HEK293 (cell line): ENCODE data around the gene QRFPR.

Experiments
- CTCF ChIA-PET: fragments of 350-600 bp; formaldehyde crosslinking; extraction: SDS; loops from one replicate; lab custom pipeline; 2021; ENCODE audit warnings: antibody characterized with exemption; lab: Yijun Ruan, JAX
- POLR2A ChIA-PET: fragments of 300-600 bp; formaldehyde crosslinking; extraction: SDS; loops from one replicate; lab custom pipeline; 2020; ENCODE audit warnings: antibody characterized with exemption, inconsistent platforms; lab: Yijun Ruan, JAX
- H3K27ac ChIP-seq: fragments of 200-500 bp; sonication (Bioruptor generic); 2 replicates; pipeline ENCODE4 v1.5.1; 2014; ENCODE audit warnings: low read depth, low read length, control low read depth, inconsistent platforms; ENCODE audit errors: extremely low read depth
- H3K36me3 ChIP-seq, 2 experiments: fragments of 200-500 bp in 1 of 2; sonication (Bioruptor generic) in 1 of 2; 1 replicate in 1 of 2; 2 replicates in 1 of 2; pipeline ENCODE4 v1.5.1; 2014 to 2017; ENCODE audit warnings: inconsistent platforms in 2 of 2, low read length in 2 of 2; ENCODE audit not compliant: control insufficient read depth in 2 of 2, insufficient read depth in 1 of 2
- H3K4me1 ChIP-seq: fragments of 200-500 bp; sonication (Bioruptor generic); 2 replicates; pipeline ENCODE4 v1.5.1; 2014; ENCODE audit warnings: mild to moderate bottlenecking, low read length, inconsistent platforms; ENCODE audit not compliant: control insufficient read depth, insufficient read depth
- H3K4me3 ChIP-seq: 2 replicates; pipeline ENCODE4 v1.5.1; 2011; ENCODE audit warnings: low read depth, mild to moderate bottlenecking, control low read depth, low read length, moderate library complexity
- H3K9me3 ChIP-seq: fragments of 200-500 bp; sonication (Bioruptor generic); 2 replicates; pipeline ENCODE4 v1.5.1; 2014; ENCODE audit warnings: low read depth, low read length, inconsistent platforms; ENCODE audit not compliant: control insufficient read depth, insufficient read depth
- GLI2 ChIP-seq: fragments of 450-650 bp; formaldehyde crosslinking; IDR thresholded peaks from 2 replicates; pipeline ENCODE4; 2017; ENCODE audit warnings: missing biosample characterization, missing genetic modification characterization, low read depth, borderline replicate concordance
- OSR2 ChIP-seq: fragments of 450-650 bp; formaldehyde crosslinking; IDR thresholded peaks from 2 replicates; pipeline ENCODE4 v1.5.1; 2016; ENCODE audit warnings: missing biosample characterization, missing genetic modification characterization
- PRDM2 ChIP-seq: fragments of 450-650 bp; formaldehyde crosslinking; IDR thresholded peaks from 2 replicates; pipeline ENCODE4 v1.5.1; 2016; ENCODE audit warnings: missing biosample characterization, missing genetic modification characterization, borderline replicate concordance
- SCRT2 ChIP-seq: fragments of 450-650 bp; formaldehyde crosslinking; IDR thresholded peaks from 2 replicates; pipeline ENCODE4 v1.5.1; 2016; ENCODE audit warnings: missing biosample characterization, missing genetic modification characterization
- WT1 ChIP-seq: fragments of 450-650 bp; formaldehyde crosslinking; IDR thresholded peaks from 2 replicates; pipeline ENCODE4 v1.5.1; 2016; ENCODE audit warnings: missing biosample characterization, missing genetic modification characterization
- ZIC2 ChIP-seq: fragments of 450-650 bp; formaldehyde crosslinking; IDR thresholded peaks from 2 replicates; pipeline ENCODE4 v1.5.1; 2016; ENCODE audit warnings: missing biosample characterization, missing genetic modification characterization
- ZNF114 ChIP-seq: fragments of 450-650 bp; formaldehyde crosslinking; IDR thresholded peaks from 2 replicates; pipeline ENCODE4 v1.5.0; 2017; ENCODE audit warnings: missing biosample characterization, missing genetic modification characterization
- ZNF248 ChIP-seq: fragments of 450-650 bp; formaldehyde crosslinking; IDR thresholded peaks from 2 replicates; pipeline ENCODE4 v1.5.1; 2017; ENCODE audit warnings: missing biosample characterization, missing genetic modification characterization
- ZNF416 ChIP-seq: fragments of 450-650 bp; formaldehyde crosslinking; IDR thresholded peaks from 2 replicates; pipeline ENCODE4 v1.5.1; 2016; ENCODE audit warnings: missing biosample characterization, missing genetic modification characterization
- ZNF501 ChIP-seq: fragments of 450-650 bp; formaldehyde crosslinking; IDR thresholded peaks from 2 replicates; pipeline ENCODE4 v1.5.1; 2016; ENCODE audit warnings: missing biosample characterization, missing genetic modification characterization
- ZNF580 ChIP-seq: fragments of 450-650 bp; formaldehyde crosslinking; IDR thresholded peaks from 2 replicates; pipeline ENCODE4 v1.5.1; 2016; ENCODE audit warnings: missing biosample characterization, missing genetic modification characterization
- ZNF768 ChIP-seq: fragments of 450-650 bp; formaldehyde crosslinking; IDR thresholded peaks from 2 replicates; pipeline ENCODE4 v1.5.1; 2018; ENCODE audit warnings: missing biosample characterization, mild to moderate bottlenecking, missing genetic modification characterization
- TF ChIP-seq, protein P1 (sequence below): fragments of 450-650 bp; formaldehyde crosslinking; IDR thresholded peaks from 2 replicates; pipeline ENCODE4 v1.5.1; 2016; ENCODE audit warnings: missing biosample characterization, missing genetic modification characterization
- TF ChIP-seq, protein P2 (sequence below): fragments of 450-650 bp; formaldehyde crosslinking; IDR thresholded peaks from 2 replicates; pipeline ENCODE4 v1.5.1; 2016; ENCODE audit warnings: missing biosample characterization, missing genetic modification characterization
- TF ChIP-seq, protein P3 (sequence below): fragments of 450-650 bp; formaldehyde crosslinking; IDR thresholded peaks from 2 replicates; pipeline ENCODE4 v1.5.1; 2017; ENCODE audit warnings: missing biosample characterization, missing genetic modification characterization

The QRFPR gene

DNA sequence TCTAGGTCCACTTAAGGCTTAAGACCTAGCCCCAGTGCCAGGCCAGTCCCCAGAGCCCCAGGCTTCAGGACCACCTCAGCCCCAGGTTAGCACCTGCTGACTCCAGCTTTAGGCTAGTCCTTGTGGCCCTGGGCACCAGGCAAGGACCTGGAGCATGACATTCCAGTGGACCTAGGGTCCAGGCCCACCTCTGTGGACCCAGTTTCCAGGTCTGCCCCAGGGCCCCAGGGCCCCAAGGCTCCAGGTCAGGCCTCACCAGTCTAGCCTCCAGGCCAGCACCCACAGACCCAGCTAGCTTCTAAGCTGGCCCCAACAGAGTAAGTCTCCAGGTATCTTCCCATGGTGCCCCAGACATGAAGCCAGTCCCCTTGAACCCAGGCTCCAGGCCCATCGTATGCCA, 97.5 kb downstream of the QRFPR start:
- CTCF ChIA-PET = interaction anchor here (0.6 to 1.0 kb wide), 2 partner anchors 24 to 453 kb away, joined by 3 to 5 read pairs; no protein-coding TSS in a partner anchor

More for the DNA sequence above, 97.5 kb downstream of the QRFPR start:
- TF ChIP-seq, protein P1, sequence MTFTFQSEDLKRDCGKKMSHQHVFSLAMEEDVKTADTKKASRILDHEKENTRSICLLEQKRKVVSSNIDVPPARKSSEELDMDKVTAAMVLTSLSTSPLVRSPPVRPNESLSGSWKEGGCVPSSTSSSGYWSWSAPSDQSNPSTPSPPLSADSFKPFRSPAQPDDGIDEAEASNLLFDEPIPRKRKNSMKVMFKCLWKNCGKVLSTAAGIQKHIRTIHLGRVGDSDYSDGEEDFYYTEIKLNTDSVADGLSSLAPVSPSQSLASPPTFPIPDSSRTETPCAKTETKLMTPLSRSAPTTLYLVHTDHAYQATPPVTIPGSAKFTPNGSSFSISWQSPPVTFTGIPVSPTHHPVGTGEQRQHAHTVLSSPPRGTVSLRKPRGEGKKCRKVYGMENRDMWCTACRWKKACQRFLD = no peak
- TF ChIP-seq OSR2 (tag by site-specific recombination) = no peak
- TF ChIP-seq SCRT2 (tag by site-specific recombination) = no peak
- TF ChIP-seq ZNF114 (tag by site-specific recombination) = no peak
- no peak for TF ChIP-seq ZNF580
- TF ChIP-seq ZNF416 (tag by site-specific recombination) = no peak
- TF ChIP-seq ZIC2 (tag by site-specific recombination) = no peak
- no peak for TF ChIP-seq ZNF501
- TF ChIP-seq PRDM2 (tag by site-specific recombination) = no peak
- TF ChIP-seq, protein P2, sequence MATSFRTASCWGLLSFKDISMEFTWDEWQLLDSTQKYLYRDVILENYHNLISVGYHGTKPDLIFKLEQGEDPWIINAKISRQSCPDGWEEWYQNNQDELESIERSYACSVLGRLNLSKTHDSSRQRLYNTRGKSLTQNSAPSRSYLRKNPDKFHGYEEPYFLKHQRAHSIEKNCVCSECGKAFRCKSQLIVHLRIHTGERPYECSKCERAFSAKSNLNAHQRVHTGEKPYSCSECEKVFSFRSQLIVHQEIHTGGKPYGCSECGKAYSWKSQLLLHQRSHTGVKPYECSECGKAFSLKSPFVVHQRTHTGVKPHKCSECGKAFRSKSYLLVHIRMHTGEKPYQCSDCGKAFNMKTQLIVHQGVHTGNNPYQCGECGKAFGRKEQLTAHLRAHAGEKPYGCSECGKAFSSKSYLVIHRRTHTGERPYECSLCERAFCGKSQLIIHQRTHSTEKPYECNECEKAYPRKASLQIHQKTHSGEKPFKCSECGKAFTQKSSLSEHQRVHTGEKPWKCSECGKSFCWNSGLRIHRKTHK (tag by site-specific recombination) = no peak
- TF ChIP-seq, protein P3, sequence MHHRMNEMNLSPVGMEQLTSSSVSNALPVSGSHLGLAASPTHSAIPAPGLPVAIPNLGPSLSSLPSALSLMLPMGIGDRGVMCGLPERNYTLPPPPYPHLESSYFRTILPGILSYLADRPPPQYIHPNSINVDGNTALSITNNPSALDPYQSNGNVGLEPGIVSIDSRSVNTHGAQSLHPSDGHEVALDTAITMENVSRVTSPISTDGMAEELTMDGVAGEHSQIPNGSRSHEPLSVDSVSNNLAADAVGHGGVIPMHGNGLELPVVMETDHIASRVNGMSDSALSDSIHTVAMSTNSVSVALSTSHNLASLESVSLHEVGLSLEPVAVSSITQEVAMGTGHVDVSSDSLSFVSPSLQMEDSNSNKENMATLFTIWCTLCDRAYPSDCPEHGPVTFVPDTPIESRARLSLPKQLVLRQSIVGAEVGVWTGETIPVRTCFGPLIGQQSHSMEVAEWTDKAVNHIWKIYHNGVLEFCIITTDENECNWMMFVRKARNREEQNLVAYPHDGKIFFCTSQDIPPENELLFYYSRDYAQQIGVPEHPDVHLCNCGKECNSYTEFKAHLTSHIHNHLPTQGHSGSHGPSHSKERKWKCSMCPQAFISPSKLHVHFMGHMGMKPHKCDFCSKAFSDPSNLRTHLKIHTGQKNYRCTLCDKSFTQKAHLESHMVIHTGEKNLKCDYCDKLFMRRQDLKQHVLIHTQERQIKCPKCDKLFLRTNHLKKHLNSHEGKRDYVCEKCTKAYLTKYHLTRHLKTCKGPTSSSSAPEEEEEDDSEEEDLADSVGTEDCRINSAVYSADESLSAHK (tag by site-specific recombination) = no peak
- TF ChIP-seq WT1 (tag by site-specific recombination) = no peak
- no peak for TF ChIP-seq ZNF248 (tag by site-specific recombination)
- no peak for TF ChIP-seq GLI2
- no peak for TF ChIP-seq ZNF768 (tag by site-specific recombination)
- H3K27ac ChIP-seq = no peak overlapping the region
- no peaks in the 10 kb centered on the region for H3K36me3 ChIP-seq
- POLR2A ChIA-PET = no interaction called here
- H3K4me1 ChIP-seq = no peaks in the 10 kb centered on the region
- H3K4me3 ChIP-seq = no peak overlapping the region
- no peaks in the 10 kb centered on the region for H3K9me3 ChIP-seq
